Thyroid gland (tissue), 4 donors: ENCODE results near the gene ENTHD1. TPM values are rescaled to one million over a fixed set of nuclear protein-coding genes. Genes with fewer than 3 reads are reported as not detected.

ENCODE experiments used
- DNase-seq, 2 donors: peaks; one replicate each; pipeline ENCODE4 v3.0.0-alpha.2; 2019
- H3K27ac ChIP-seq, 3 donors: fragments of 200-600 bp; sonication (generic); 1 replicate in 2 of 3; 2 replicates in 1 of 3; pipeline ENCODE4 v1.5.1; 2016 to 2019; ENCODE audit warnings: mild to moderate bottlenecking in 1 of 3, moderate library complexity in 1 of 3
- H3K27me3 ChIP-seq: fragments of 200-600 bp; sonication (generic); one replicate; pipeline ENCODE4 v1.5.1; 2019
- H3K36me3 ChIP-seq, 2 donors: fragments of 200-600 bp; sonication (generic); one replicate each; pipeline ENCODE4 v1.5.1; 2016 to 2019
- H3K4me1 ChIP-seq, 2 donors: fragments of 200-600 bp; sonication (generic); one replicate each; pipeline ENCODE4 v1.5.1; 2017 to 2019
- H3K4me3 ChIP-seq, 3 donors: fragments of 200-600 bp; sonication (generic); replicated peaks in 1 of 3; 1 replicate in 2 of 3; 2 replicates in 1 of 3; pipeline ENCODE4 v1.5.1; 2016; ENCODE audit warnings: mild to moderate bottlenecking in 1 of 3
- H3K9me3 ChIP-seq: fragments of 200-600 bp; sonication (generic); one replicate; pipeline ENCODE4 v1.5.1; 2017
- CTCF ChIP-seq, 6 experiments: fragments of 200-600 bp in 3 of 6; fragments of 450-650 bp in 3 of 6; sonication (generic) in 3 of 6; IDR thresholded peaks; one replicate each; pipeline ENCODE4 v1.5.1; 2016 to 2019; ENCODE audit warnings: antibody characterized with exemption in 6 of 6, mild to moderate bottlenecking in 2 of 6, inconsistent platforms in 1 of 6, moderate library complexity in 1 of 6
- POLR2A ChIP-seq, 2 donors: fragments of 450-650 bp; IDR thresholded peaks; one replicate each; pipeline ENCODE4 v1.6.1; 2017; ENCODE audit warnings: antibody characterized with exemption in 2 of 2, mild to moderate bottlenecking in 2 of 2, moderate library complexity in 1 of 2
- WGBS, 2 donors: methylation state at CpG; one replicate each; pipeline ENCODE4 v1.1.5; 2017; 5-methylcytosine and 5-hydroxymethylcytosine counted together
- intact Hi-C: fragments of 100-400 bp; cut with DNase I; formaldehyde crosslinking; loops from one replicate; pipeline ENCODE4 v1.15.1; 2023
- total RNA-seq, 4 donors: library from RNA; depleted of rRNA; stranded (reverse); fragments of >200 nt; gene quantifications; one replicate each; pipeline ENCODE4 v1.2.3, GENCODE V29; 2016

ENTHD1 gene
- total RNA-seq, 4 donors from 2014 or later: 1.3 TPM; not detected in 3

GRCh38 chr22:39731881-39732555 is 161.5 kb downstream of the ENTHD1 start:
- TF ChIP-seq POLR2A (IDR thresholded peaks at IDR 0.05) (no peak), CTCF (IDR thresholded peaks at IDR 0.05) (no peak)
- Histone ChIP-seq H3K27ac (no peak overlapping the region), H3K9me3 (no peaks in the 10 kb centered on the region), H3K4me1 (no peaks in the 10 kb centered on the region), H3K36me3 (no peaks in the 10 kb centered on the region), H3K27me3 (no peaks in the 10 kb centered on the region), H3K4me3 (no peak overlapping the region)
- intact Hi-C loops: no loop called here
- 66 to 74% methylated on average over 11 to 12 of the region's 12 CpGs for WGBS, 2 donors
- no peak for DNase-seq

- intact Hi-C loops: no loop called here
- no peaks in the 10 kb centered on the region for H3K9me3 ChIP-seq
- H3K4me1 ChIP-seq: no peaks in the 10 kb centered on the region
- H3K27ac ChIP-seq: no peak overlapping the region
- WGBS, 2 donors: 74 to 80% methylated on average over 4 to 5 of the region's 5 CpGs
- TF ChIP-seq CTCF (IDR thresholded peaks at IDR 0.05): no peak
- no peak for TF ChIP-seq POLR2A (IDR thresholded peaks at IDR 0.05)
- no peaks in the 10 kb centered on the region for H3K36me3 ChIP-seq
- no peaks in the 10 kb centered on the region for H3K27me3 ChIP-seq
- no peak for DNase-seq
- H3K4me3 ChIP-seq: no peak overlapping the region
These were observed 162.1 kb downstream of the ENTHD1 start for GRCh38 chr22:39731481-39731880.

GRCh38 chr22:39729141-39729934 is 164.2 kb downstream of the ENTHD1 start:
- no peak for DNase-seq
- Histone ChIP-seq H3K36me3 (no peaks in the 10 kb centered on the region), H3K4me1 (peaks cover 0 to 7% of the 10 kb centered on the region in 2 donors), H3K4me3 (no peak overlapping the region), H3K27me3 (no peaks in the 10 kb centered on the region), H3K9me3 (no peaks in the 10 kb centered on the region), H3K27ac (no peak overlapping the region)
- WGBS, 2 donors: 78 to 89% methylated on average over 12 of the region's 13 CpGs
- intact Hi-C loops: no loop called here
- TF ChIP-seq POLR2A (IDR thresholded peaks at IDR 0.05) (no peak), CTCF (IDR thresholded peaks at IDR 0.05) (no peak)

GRCh38 chr22:39728236-39728860 is 165.2 kb downstream of the ENTHD1 start:
- 86 to 88% methylated on average over 11 to 12 of the region's 12 CpGs for WGBS, 2 donors
- no peak overlapping the region for H3K27ac ChIP-seq
- no peak for TF ChIP-seq CTCF (IDR thresholded peaks at IDR 0.05)
- no peak for TF ChIP-seq POLR2A (IDR thresholded peaks at IDR 0.05)
- no peak overlapping the region for H3K4me3 ChIP-seq
- peaks cover 0 to 7% of the 10 kb centered on the region in 2 donors for H3K4me1 ChIP-seq
- H3K36me3 ChIP-seq: no peaks in the 10 kb centered on the region
- H3K9me3 ChIP-seq: no peaks in the 10 kb centered on the region
- intact Hi-C loops: no loop called here
- H3K27me3 ChIP-seq: no peaks in the 10 kb centered on the region
- DNase-seq: no peak

GRCh38 chr22:39727541-39727940 is 166.0 kb downstream of the ENTHD1 start:
- TF ChIP-seq CTCF (IDR thresholded peaks at IDR 0.05): no peak
- no peak for TF ChIP-seq POLR2A (IDR thresholded peaks at IDR 0.05)
- intact Hi-C loops: no loop called here
- H3K27me3 ChIP-seq: no peaks in the 10 kb centered on the region
- H3K9me3 ChIP-seq: no peaks in the 10 kb centered on the region
- 68 to 72% methylated on average over 15 of the region's 15 CpGs for WGBS, 2 donors
- no peak overlapping the region for H3K27ac ChIP-seq
- DNase-seq: no peak
- peaks cover 0 to 7% of the 10 kb centered on the region in 2 donors for H3K4me1 ChIP-seq
- no peaks in the 10 kb centered on the region for H3K36me3 ChIP-seq
- no peak overlapping the region for H3K4me3 ChIP-seq
